T-helper 22 cell (primary cell): ENCODE results near the gene SGSM1.
"Not testable (repeated sequence)": the region's sequence is repeated elsewhere in the genome, so short reads cannot be mapped to it uniquely, and the experiment has no call there.

ENCODE experiments used
- DNase-seq: peaks from one replicate; pipeline ENCODE4 v3.0.0-alpha.2; 2020; ENCODE audit warnings: low read depth

The SGSM1 gene

GRCh38 chr22:24836282-24836681, 30.3 kb downstream of the SGSM1 start:
- DNase-seq, result no peak

GRCh38 chr22:24837517-24837916, 31.5 kb downstream of the SGSM1 start:
- not testable (repeated sequence) for DNase-seq

GRCh38 chr22:24841261-24841660, 35.2 kb downstream of the SGSM1 start:
- no peak for DNase-seq

- no peak for DNase-seq
Measured at GRCh38 chr22:24843048-24843447, 37.0 kb downstream of the SGSM1 start.

GRCh38 chr22:24845041-24845898, 39.3 kb downstream of the SGSM1 start:
- no peak for DNase-seq

GRCh38 chr22:24847490-24847889, 41.5 kb downstream of the SGSM1 start:
- DNase-seq, result no peak

- no peak for DNase-seq
Measured at GRCh38 chr22:24848559-24849168, 42.7 kb downstream of the SGSM1 start.

- DNase-seq, result no peak
Measured at GRCh38 chr22:24855794-24856193, 49.8 kb downstream of the SGSM1 start.

- no peak for DNase-seq
Measured at GRCh38 chr22:24857576-24857975, 51.6 kb downstream of the SGSM1 start.

GRCh38 chr22:24859587-24859986, 53.6 kb downstream of the SGSM1 start:
- no peak for DNase-seq

GRCh38 chr22:24865508-24865907, 59.5 kb downstream of the SGSM1 start:
- no peak for DNase-seq

- no peak for DNase-seq
Measured at GRCh38 chr22:24867323-24868022, 61.5 kb downstream of the SGSM1 start.

- no peak for DNase-seq
Measured at GRCh38 chr22:24868979-24869378, 63.0 kb downstream of the SGSM1 start.

GRCh38 chr22:24871611-24872205, 65.7 kb downstream of the SGSM1 start:
- DNase-seq, result no peak

GRCh38 chr22:24873226-24873625, 67.2 kb downstream of the SGSM1 start:
- DNase-seq, result no peak

- DNase-seq, result no peak
Measured at GRCh38 chr22:24875862-24876506, 70.0 kb downstream of the SGSM1 start.

GRCh38 chr22:24876700-24877099, 70.7 kb downstream of the SGSM1 start:
- no peak for DNase-seq

- no peak for DNase-seq
Measured at GRCh38 chr22:24878969-24879368, 73.0 kb downstream of the SGSM1 start.

GRCh38 chr22:24883432-24883831, 77.4 kb downstream of the SGSM1 start:
- no peak for DNase-seq

- DNase-seq, result no peak
Measured at GRCh38 chr22:24887260-24887659, 81.2 kb downstream of the SGSM1 start.

GRCh38 chr22:24893341-24894070, 87.5 kb downstream of the SGSM1 start:
- DNase-seq, result no peak
